ENCODE data around the gene IL23A.

The IL23A gene

DNA sequence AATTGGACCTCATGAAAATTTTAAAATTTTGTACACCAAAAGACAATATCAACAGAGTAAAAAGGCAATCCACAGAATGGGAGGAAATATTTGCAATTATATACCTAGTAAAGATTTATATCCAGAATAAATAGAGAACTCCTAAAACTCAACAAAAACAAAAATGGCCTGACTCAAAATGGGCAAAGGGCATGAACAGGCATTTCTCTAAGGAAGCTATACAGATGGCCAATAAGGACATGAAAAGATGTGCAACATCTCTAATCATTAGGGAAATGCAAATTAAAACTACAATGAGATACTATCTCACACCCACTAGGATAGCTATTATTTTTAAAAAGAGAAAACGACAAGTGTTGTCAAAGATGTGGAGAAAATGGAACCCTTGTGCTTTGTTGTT lies 34.8 kb downstream of the IL23A start:
- H3K27ac ChIP-seq: no peak overlapping the region
- TF ChIP-seq, protein P1, sequence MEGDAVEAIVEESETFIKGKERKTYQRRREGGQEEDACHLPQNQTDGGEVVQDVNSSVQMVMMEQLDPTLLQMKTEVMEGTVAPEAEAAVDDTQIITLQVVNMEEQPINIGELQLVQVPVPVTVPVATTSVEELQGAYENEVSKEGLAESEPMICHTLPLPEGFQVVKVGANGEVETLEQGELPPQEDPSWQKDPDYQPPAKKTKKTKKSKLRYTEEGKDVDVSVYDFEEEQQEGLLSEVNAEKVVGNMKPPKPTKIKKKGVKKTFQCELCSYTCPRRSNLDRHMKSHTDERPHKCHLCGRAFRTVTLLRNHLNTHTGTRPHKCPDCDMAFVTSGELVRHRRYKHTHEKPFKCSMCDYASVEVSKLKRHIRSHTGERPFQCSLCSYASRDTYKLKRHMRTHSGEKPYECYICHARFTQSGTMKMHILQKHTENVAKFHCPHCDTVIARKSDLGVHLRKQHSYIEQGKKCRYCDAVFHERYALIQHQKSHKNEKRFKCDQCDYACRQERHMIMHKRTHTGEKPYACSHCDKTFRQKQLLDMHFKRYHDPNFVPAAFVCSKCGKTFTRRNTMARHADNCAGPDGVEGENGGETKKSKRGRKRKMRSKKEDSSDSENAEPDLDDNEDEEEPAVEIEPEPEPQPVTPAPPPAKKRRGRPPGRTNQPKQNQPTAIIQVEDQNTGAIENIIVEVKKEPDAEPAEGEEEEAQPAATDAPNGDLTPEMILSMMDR (conservative IDR thresholded peaks at IDR 0.05): no peak

DNA sequence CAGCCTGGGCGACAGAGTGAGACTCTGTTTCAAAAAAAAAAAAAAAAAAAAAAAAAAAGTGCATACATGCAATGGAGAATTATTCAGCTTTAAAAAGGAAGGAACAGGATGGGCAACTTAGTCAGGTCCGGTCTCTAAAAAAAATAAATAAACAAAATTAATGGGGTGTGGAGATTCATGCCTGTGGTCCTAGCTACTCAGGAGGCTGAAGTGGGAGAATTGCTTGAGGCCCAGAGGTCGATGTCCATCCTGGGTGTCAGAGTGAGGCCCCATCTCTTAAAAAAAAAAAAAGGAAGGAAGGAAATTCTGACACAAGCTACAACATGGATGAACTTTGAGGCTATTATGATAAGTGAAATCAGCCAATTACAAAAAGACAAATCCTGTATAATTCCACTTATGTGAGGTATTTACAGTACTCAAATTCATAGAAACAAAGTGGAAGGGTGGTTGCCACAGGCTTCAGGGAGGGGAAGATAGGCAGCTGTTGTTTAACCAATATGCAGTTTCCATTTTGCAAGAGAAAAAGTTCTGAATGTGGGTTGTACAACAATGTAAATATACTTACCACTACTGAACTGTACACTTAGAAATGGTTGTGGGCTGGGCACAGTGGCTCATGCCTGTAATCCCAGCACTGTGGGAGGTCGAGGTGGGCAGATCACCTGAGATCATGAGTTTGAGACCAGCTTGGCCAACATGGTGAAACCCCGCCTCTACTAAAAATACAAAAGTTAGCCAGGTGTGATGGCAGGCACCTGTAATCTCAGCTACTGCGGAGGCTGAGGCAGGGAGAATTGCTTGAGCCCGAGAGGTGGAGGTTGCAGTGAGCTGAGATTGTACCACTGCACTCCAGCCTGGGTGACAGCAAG lies 36.3 kb downstream of the IL23A start:
- TF ChIP-seq, protein P1 (conservative IDR thresholded peaks at IDR 0.05): no peak
- no peak overlapping the region for H3K27ac ChIP-seq

GRCh38 chr12:56375598-56376434 lies 37.1 kb downstream of the IL23A start:
- H3K27ac ChIP-seq: no peak overlapping the region
- TF ChIP-seq, protein P1 (conservative IDR thresholded peaks at IDR 0.05): no peak

DNA sequence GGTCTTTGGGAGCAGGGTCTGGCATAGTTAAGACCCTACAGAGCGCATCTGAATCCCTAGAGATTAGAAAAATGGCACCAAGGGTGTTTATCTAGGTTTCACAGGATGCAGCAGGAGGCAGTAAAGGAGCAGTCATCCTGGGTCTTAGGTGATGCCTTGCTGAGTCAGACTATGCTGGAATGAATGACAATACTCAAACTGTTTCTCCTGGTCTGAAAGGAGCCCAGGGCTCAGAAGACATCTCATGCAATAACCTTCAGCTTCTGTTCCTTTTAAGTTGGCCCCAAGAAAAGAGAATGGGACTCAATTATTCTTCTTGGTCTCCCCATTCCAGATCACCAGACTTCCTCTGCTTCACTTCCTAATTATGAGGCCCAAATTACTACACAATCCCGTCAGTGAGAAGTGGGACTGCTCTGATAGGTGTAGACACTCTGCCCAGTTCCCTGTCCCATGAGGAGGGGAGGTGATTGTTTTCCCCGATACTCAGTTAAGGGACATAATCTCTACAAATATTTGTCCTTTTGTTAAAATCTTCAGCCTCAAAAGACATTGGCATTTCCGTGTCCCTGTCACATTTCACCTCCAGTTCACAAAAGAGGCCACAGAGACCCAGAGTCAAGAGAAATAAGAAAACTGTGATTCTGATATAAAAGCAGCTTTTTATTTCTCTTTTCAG lies 38.8 kb downstream of the IL23A start:
- TF ChIP-seq, protein P1 (conservative IDR thresholded peaks at IDR 0.05): no peak
- H3K27ac ChIP-seq: no peak overlapping the region

GRCh38 chr12:56377989-56378316 lies 39.3 kb downstream of the IL23A start:
- TF ChIP-seq, protein P1 (conservative IDR thresholded peaks at IDR 0.05): no peak
- no peak overlapping the region for H3K27ac ChIP-seq

DNA sequence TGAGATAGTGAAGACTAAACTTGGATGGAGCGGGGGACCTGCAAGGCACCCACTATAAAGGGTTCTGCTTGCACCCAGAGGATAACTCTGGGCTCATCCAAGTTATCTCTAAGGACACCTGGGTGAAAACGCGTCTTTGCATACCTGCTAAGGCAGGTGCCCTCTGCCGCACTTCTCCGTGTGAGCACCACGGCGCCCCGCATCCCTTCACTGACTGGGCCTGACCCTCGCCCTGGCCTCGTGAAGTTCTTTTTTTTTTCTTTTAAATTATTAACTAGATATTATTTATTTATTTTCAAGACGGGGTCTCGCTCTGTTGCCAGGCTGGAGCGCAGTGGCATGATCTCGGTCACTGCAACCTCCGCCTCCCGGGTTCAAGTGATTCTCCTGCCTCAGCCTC lies 43.9 kb downstream of the IL23A start:
- TF ChIP-seq, protein P1 (conservative IDR thresholded peaks at IDR 0.05): no peak

GRCh38 chr12:56385873-56386272 lies 47.2 kb downstream of the IL23A start:
- TF ChIP-seq, protein P1 (conservative IDR thresholded peaks at IDR 0.05): no peak
- no peak overlapping the region for H3K27ac ChIP-seq

More for the DNA sequence above, 43.9 kb downstream of the IL23A start:
- H3K27ac ChIP-seq: no peak overlapping the region

Measured in VCaP (cell line).